Activated CD8-positive, alpha-beta memory T cell treated with anti-CD3 and anti-CD28 coated beads for 4 hours (primary cell): Measurements from ENCODE around the gene DICER1.
"Not testable (repeated sequence)": the region's sequence is repeated elsewhere in the genome, so short reads cannot be mapped to it uniquely, and the experiment has no call there.

Experiments used
- DNase-seq, 2 donors: peaks; one replicate each; pipeline ENCODE4 v3.0.0-alpha.2; 2020; ENCODE audit warnings: low read depth in 2 of 2

Gene DICER1

GRCh38 chr14:95157327-95158189 lies at the start of gene DICER1:
DICER1 (minus strand) TSS chr14:95157529; CDS start chr14:95133458, 24,071 bp downstream.
- DNase-seq, result peak; percentile 89 to 92

GRCh38 chr14:95206534-95206933 lies 49.2 kb upstream of the DICER1 start:
- DNase-seq, result no peak

GRCh38 chr14:95204705-95205104 lies 47.4 kb upstream of the DICER1 start:
- no peak for DNase-seq

- not testable (repeated sequence) for DNase-seq
These were observed 44.4 kb upstream of the DICER1 start for GRCh38 chr14:95201745-95202144.

GRCh38 chr14:95200404-95200803 lies 43.1 kb upstream of the DICER1 start:
- DNase-seq, result no peak

- DNase-seq, result no peak
These were observed 42.1 kb upstream of the DICER1 start for GRCh38 chr14:95199298-95199983.

GRCh38 chr14:95198320-95198719 lies 41.0 kb upstream of the DICER1 start:
- DNase-seq, result no peak

- DNase-seq, result no peak
These were observed 40.2 kb upstream of the DICER1 start for GRCh38 chr14:95197551-95197950.

GRCh38 chr14:95196826-95197545 lies 39.7 kb upstream of the DICER1 start:
- no peak for DNase-seq

- DNase-seq, result no peak
These were observed 38.9 kb upstream of the DICER1 start for GRCh38 chr14:95196268-95196667.

- DNase-seq, result no peak
These were observed 37.7 kb upstream of the DICER1 start for GRCh38 chr14:95195031-95195430.

- DNase-seq, result no peak
These were observed 35.8 kb upstream of the DICER1 start for GRCh38 chr14:95193081-95193480.

- no peak for DNase-seq
These were observed 35.0 kb upstream of the DICER1 start for GRCh38 chr14:95192311-95192710.

GRCh38 chr14:95191445-95192199 lies 34.3 kb upstream of the DICER1 start:
- no peak for DNase-seq

GRCh38 chr14:95190857-95191256 lies 33.5 kb upstream of the DICER1 start:
- no peak for DNase-seq

- DNase-seq, result no peak
These were observed 33.1 kb upstream of the DICER1 start for GRCh38 chr14:95190346-95190840.

- DNase-seq, result no peak
These were observed 32.2 kb upstream of the DICER1 start for GRCh38 chr14:95189367-95190132.

GRCh38 chr14:95188380-95188779 lies 31.1 kb upstream of the DICER1 start:
- DNase-seq, result no peak

- DNase-seq, result no peak
These were observed 28.6 kb upstream of the DICER1 start for GRCh38 chr14:95185767-95186392.
